HG03571 (cell line): Measurements from ENCODE around the gene WNT1.

ENCODE experiments used
- ATAC-seq: cut with Tn5 transposase; IDR thresholded peaks from one replicate; pipeline ENCODE4 v1.9.1; 2021; ENCODE audit not compliant: unreplicated experiment

Gene WNT1

GRCh38 chr12:49026678-49027480, 48.8 kb downstream of the WNT1 start:
- ATAC-seq, result no peak

- no peak for ATAC-seq
Observed at GRCh38 chr12:49027846-49028555, 49.9 kb downstream of the WNT1 start.

- ATAC-seq, result no peak
Observed at GRCh38 chr12:49028666-49029275, 50.6 kb downstream of the WNT1 start.

GRCh38 chr12:49030119-49030518, 52.0 kb downstream of the WNT1 start:
- no peak for ATAC-seq

GRCh38 chr12:49030714-49031572, 52.8 kb downstream of the WNT1 start:
- ATAC-seq, result no peak

- no peak for ATAC-seq
Observed at GRCh38 chr12:49031573-49032161, 53.5 kb downstream of the WNT1 start.
